NCI-H82 treated with DMSO at 0.1 percent for 48 hours (cell line): ENCODE results near the gene APEX1.

Source experiments
- DNase-seq: peaks from one replicate; lab custom pipeline; 2025; ENCODE audit not compliant: unreplicated experiment; lab: John Stamatoyannopoulos, UW

APEX1 gene

GRCh38 chr14:20454516-20455354, at the start of gene APEX1, which contains the start of gene OSGEP:
APEX1 (plus strand) TSS chr14:20455226; CDS start chr14:20455646, 420 bp downstream.
OSGEP (minus strand) TSS chr14:20454812; CDS start chr14:20454683, 129 bp downstream.
- DNase-seq: peak; percentile 90

- no peak for DNase-seq
Observed at GRCh38 chr14:20409226-20409625, 45.8 kb upstream of the APEX1 start.

GRCh38 chr14:20412411-20412810, 42.6 kb upstream of the APEX1 start:
- no peak for DNase-seq

- peak; percentile 33 for DNase-seq
Observed at GRCh38 chr14:20412876-20413743, 41.9 kb upstream of the APEX1 start, which contains the start of gene TEP1. TEP1 (minus strand) TSS chr14:20413501; CDS start chr14:20408439, 5,062 bp downstream.

DNA sequence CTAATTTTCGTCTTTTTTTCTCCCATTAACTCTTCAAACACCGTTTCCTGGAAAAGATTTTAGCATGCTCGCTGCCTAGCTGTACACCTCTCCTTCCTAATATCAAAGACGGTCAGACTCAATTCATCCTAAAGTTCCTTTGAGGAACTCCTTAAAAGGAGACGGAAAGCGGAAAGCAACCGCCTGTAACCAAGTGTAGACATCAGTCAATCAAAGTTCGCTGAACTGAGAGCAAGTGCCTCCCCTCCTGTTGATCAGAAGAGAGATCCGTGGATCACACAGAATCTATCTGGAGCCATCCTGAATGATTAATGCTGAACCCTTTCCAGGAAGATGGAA, 41.3 kb upstream of the APEX1 start:
- no peak for DNase-seq

- DNase-seq: no peak
Observed at GRCh38 chr14:20415782-20416206, 39.2 kb upstream of the APEX1 start.

DNA sequence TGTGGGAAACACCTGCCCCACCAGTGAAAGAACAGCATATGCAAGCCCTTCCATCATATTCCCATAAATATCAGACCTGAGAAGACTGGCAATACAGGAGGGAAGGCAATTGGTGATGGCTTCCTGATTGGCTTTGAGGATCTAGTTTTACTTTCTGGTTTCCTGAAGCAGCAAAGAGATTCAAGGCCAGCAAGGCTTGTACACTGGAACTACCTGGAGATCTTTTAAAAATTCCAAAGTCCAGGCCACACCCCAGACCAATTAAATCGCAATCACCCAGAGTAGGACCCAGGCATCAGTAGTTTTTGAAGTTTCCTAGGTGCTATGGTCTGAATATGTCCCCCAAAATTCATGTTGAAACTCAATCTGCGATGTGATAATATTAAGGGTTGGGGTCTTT, 38.8 kb upstream of the APEX1 start:
- no peak for DNase-seq

GRCh38 chr14:20417250-20418186, 37.5 kb upstream of the APEX1 start:
- DNase-seq: no peak

- DNase-seq: no peak
Observed at GRCh38 chr14:20418501-20418909, 36.5 kb upstream of the APEX1 start.

DNA sequence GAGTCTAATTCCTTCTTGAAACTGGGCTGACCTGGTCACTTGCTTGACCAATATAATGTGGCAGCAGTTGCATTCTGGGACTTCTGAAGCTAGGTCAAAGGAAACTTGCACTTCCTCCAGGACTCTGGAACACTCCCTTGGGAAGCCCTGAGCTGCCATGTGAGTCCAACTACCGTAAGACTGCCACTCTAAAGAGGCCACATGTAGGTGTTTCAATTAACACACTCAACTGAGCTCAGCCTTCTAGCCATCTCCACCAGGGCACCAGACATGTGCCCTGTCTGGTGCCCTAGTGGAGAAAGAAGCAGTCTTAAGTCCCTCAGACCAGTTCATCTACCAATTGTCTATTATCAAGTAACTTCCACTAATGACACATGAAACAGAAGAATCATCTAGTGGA, 35.6 kb upstream of the APEX1 start:
- no peak for DNase-seq

GRCh38 chr14:20421267-20421666, 33.8 kb upstream of the APEX1 start:
- no peak for DNase-seq

- DNase-seq: no peak
Observed at GRCh38 chr14:20422886-20423285, 32.1 kb upstream of the APEX1 start.

GRCh38 chr14:20424851-20425250, 30.2 kb upstream of the APEX1 start:
- DNase-seq: no peak

DNA sequence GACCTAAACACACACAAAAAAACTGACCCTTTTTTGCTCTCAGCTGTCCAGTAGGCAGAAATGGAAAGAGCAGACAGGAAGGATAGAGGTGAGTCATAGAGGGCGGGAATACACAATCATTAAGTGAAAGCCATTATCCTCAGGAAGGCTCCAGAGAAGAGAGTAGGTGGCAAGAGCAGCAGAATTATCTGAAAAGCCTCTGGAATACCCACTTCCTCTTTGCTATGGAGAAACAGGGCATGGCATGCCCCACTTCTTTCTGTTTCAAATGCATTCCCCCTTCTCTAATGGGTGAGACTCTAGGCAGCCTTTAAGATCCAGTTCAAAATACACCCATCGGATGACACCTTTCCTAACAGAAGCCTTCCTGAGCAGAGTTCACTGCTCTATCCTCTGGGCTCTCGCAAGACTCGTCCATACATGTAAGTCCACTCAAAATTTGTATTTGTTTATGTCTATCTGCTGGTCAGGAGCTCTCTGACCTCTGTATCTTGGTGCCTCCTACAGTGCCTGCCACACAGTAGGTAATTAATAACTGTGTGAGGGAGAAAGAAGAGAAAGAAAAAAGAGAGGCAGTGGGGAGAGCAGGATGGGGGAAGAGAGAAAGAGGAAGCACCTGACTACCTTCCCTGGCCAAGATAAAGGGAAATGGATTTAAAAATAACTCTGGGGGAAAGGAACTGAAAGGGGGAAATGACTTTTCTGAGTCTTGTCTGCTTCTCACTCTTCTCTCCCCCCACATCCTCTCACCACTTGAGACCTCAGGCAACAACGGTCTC, 27.6 kb upstream of the APEX1 start:
- no peak for DNase-seq

DNA sequence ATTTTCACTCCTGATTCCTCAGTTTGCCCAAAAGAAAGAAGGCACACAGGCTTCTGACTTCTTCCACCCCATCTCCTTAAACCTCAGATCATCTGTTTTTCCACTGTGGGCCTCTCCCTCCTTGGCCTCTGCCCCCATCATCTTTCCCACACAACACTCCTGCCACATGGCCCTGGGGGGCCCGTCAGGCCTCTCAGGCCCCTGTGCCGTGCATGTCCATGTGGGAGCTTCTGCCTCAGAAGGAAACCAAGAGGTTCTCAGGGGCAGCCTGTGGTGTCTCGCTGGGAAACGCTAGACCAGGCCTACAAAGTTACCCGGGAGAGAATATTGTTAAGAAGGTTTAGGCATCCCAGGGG, 27.0 kb upstream of the APEX1 start:
- no peak for DNase-seq

GRCh38 chr14:20428802-20429201, 26.2 kb upstream of the APEX1 start:
- DNase-seq: no peak

GRCh38 chr14:20429801-20430669, 25.0 kb upstream of the APEX1 start:
- no peak for DNase-seq

- no peak for DNase-seq
Observed at GRCh38 chr14:20434701-20435581, 20.1 kb upstream of the APEX1 start.
